SK-N-SH (cell line): ENCODE data around the gene C17orf113.

Experiments
- JUND ChIP-seq: IDR thresholded peaks from 2 replicates; pipeline ENCODE4 v1.4.0; 2012
- POLR2AphosphoS5 ChIP-seq: IDR thresholded peaks from 2 replicates; pipeline ENCODE4 v1.6.1; 2012; ENCODE audit warnings: low read depth, low read length
- USF1 ChIP-seq: IDR thresholded peaks from 2 replicates; pipeline ENCODE4 v1.4.0; 2012; ENCODE audit warnings: low read depth, borderline replicate concordance
- TF ChIP-seq, protein P1 (sequence below): fragments of 200-600 bp; sonication (generic); IDR thresholded peaks from 2 replicates; pipeline ENCODE4 v1.6.1; 2017; ENCODE audit warnings: antibody characterized with exemption, mild to moderate bottlenecking, moderate library complexity

DNA sequence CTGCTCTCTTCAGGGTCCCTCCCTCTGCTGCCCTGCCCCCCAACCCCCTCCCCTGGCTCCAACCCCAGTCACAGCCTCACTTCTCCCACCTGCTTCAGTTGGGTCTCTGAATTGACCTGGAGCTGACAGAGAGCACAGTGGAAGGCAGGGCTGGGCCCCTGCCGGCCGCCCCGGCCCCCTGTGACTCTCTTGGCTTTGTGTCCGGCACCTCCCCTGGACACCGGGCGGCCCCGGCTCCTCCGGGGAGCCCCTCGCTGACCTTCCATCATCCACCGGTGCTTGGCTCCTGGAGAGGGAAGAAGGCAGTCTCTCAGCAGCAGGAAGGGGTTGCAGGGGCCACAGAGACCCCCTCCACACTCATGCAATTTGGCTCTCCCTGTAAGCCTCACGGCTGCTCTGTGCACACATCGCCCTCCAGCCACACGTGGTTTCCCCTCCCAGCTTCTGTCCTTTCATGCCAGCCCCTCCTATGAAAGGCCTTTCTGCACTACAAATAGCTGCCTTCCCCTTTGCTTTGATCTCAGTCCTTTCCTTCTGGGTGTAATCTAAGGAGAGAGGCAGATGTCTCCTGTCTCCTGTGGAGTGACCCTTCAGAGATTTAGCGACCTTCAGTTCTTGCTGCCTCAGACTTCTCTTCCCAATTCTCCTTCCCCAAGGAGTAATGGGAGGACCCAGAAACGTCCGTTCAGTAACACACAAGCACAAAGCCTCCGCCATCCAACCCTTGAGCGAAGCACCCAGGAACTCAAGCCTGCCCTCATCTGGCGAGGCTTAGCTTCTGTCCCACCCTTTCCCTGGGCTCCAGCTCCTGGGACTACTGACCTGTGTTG lies 22.2 kb downstream of the C17orf113 start:
- TF ChIP-seq JUND: no peak
- TF ChIP-seq USF1: no peak
- no peak for TF ChIP-seq POLR2AphosphoS5
- TF ChIP-seq, protein P1, sequence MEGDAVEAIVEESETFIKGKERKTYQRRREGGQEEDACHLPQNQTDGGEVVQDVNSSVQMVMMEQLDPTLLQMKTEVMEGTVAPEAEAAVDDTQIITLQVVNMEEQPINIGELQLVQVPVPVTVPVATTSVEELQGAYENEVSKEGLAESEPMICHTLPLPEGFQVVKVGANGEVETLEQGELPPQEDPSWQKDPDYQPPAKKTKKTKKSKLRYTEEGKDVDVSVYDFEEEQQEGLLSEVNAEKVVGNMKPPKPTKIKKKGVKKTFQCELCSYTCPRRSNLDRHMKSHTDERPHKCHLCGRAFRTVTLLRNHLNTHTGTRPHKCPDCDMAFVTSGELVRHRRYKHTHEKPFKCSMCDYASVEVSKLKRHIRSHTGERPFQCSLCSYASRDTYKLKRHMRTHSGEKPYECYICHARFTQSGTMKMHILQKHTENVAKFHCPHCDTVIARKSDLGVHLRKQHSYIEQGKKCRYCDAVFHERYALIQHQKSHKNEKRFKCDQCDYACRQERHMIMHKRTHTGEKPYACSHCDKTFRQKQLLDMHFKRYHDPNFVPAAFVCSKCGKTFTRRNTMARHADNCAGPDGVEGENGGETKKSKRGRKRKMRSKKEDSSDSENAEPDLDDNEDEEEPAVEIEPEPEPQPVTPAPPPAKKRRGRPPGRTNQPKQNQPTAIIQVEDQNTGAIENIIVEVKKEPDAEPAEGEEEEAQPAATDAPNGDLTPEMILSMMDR: no peak
